HG02623 (cell line): ENCODE results near the gene FOXL2.
A peak's percentile ranks its signal among the peaks of the same experiment; 100 is the strongest.
"Not testable (repeated sequence)": the region's sequence is repeated elsewhere in the genome, so short reads cannot be mapped to it uniquely, and the experiment has no call there.

Experiments used
- ATAC-seq: cut with Tn5 transposase; IDR thresholded peaks from one replicate; pipeline ENCODE4 v1.9.1; 2021; ENCODE audit warnings: moderate library complexity; ENCODE audit not compliant: unreplicated experiment

Gene FOXL2

DNA sequence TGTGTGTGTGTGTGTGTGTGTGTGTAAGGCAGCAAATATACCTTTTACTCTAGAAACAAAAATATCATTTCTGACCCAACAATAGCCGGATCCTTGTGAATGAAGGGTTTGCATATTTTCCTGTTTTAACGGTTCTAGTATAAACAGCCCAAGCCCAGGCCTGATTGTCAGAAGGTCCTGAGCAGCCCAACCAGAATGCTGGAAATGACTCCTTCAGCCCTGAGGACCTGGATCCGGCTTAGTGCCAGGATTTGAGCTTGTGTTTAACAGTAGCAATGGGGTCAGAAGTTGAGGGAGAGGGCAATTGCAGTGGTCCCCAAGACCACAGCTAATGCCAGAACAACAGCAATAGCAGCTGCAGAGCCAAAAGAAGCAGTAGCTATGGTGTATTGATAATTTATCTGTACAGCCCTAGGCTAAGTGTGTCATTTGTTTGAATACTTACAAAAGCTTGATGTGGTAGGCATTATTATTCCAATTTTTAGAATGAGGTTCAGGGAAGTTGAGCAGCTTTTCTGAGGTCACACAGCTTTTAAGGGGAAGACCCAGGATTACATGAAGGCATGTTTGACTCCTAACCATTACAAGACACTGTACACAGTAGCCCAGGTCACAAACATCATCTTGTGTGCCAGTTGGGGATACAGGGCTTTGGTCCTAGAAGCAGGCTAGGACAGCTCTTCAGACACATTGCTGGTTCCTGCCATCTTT, 12.8 kb downstream of the FOXL2 start:
- ATAC-seq = no peak

GRCh38 chr3:138933068-138933668, 13.8 kb downstream of the FOXL2 start:
- no peak for ATAC-seq

DNA sequence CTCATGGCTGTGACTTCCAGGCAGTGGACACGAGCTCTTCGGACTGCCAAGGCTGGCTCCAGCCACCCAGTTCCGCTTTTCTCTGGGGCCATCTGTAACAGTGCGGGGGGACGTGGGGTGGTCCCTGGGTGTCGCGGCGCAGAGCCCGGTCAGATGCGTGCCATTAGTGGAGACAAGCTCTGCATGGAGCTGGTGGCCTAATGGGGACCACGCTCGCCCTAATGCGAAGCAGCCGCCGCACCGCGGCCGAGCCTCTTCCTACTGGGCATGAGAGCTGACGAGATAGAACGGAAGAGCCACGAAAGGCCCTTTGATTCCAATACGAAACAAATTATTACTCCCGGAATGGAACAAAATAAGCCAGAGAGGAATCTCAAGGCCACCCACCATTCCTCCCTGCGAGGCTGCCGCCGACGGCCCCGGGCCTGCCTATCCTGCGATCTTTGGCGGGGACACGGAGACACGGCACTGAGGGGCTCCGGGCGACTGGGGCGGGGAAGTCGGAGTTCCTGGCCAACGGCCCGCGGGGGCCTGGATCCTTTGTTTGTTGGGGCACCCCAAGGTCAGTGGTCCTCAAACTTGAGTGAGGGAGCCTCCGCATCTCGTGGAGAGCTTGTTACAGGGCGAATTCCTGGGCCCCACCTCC, 18.1 kb downstream of the FOXL2 start:
- ATAC-seq = no peak

- peak; percentile 77 for ATAC-seq
These were observed 23.4 kb downstream of the FOXL2 start for GRCh38 chr3:138923531-138923994.

- not testable (repeated sequence) for ATAC-seq
These were observed 24.5 kb downstream of the FOXL2 start for GRCh38 chr3:138922400-138922799.

GRCh38 chr3:138921316-138922292, 25.3 kb downstream of the FOXL2 start:
- no peak for ATAC-seq

GRCh38 chr3:138919325-138919724, 27.6 kb downstream of the FOXL2 start:
- no peak for ATAC-seq

- no peak for ATAC-seq
These were observed 30.1 kb downstream of the FOXL2 start for GRCh38 chr3:138916824-138917223.

DNA sequence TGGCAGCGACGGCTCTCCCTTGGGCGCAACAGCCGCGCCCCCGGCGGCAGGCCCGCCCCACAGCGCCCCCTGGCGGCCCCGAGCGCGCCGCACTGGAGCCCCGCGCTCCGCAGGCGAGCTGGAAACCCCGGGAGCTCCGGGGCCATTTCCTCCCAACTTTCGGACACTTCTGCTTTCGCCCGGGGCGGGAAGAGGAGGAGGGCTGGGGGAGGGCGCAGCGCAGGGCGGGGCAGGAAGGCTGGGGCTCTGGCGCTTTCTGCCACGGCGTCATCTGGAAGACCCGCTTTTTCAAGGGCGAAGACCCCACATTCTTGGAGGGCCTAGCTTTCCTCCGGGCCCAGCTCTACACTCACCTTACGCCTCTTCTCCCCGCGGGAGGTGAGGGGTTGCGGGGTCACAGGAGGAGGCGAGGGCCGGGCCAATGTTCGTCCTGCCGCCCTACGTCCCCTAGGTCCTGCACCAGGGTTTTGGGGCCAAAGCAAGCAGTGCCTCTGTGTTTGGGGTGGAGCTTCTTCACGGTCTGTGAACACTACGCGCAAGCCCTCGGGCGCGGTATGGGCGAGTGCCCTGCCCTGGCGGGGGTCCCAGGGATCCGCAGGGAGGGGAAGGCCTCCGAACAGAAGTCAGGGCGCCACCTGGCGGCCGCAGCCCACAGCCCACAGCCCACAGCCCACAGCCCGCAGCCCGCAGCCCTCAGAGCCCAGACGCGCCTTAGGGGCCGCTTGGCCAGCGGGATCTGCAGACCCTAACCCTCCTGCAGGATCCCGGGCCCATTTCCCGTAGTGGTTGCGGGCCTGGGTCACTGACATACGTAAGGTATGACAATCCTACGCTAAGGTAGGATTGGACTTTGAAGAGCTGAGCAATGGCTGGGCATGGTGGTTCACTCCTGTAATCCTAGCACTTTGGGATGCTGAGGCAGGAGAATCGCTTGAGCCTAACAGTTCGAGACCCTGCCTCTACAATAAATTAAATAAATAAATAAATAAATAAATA, 31.1 kb downstream of the FOXL2 start:
- peak; percentile 87 for ATAC-seq

GRCh38 chr3:138914870-138915502, 32.0 kb downstream of the FOXL2 start:
- peak; percentile 8 for ATAC-seq

GRCh38 chr3:138913766-138914165, 33.2 kb downstream of the FOXL2 start:
- no peak for ATAC-seq

- ATAC-seq = no peak
These were observed 34.7 kb downstream of the FOXL2 start for GRCh38 chr3:138912237-138912636.

- ATAC-seq = no peak
These were observed 35.3 kb downstream of the FOXL2 start for GRCh38 chr3:138911621-138912020.

DNA sequence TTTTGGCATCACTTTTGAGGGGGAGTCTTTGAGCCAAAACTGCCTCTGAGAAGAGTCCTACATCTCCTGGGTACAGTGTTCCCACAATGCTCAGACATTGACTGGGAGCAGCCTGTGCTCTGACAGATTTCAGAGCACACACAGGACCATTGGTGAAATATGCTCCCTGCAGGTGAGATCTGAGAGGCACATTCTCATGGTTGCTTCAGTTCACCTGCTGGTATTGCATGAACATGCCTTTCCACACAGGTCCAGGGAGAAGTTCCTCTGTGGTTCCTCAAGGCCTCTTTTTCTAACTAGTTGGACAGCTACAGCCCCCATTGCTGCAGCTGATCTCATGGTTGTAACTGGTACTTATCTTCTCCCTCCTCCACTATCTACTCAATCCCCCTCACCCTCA, 37.0 kb downstream of the FOXL2 start:
- no peak for ATAC-seq

GRCh38 chr3:138908846-138909245, 38.1 kb downstream of the FOXL2 start:
- ATAC-seq = no peak

- ATAC-seq = no peak
These were observed 39.4 kb downstream of the FOXL2 start for GRCh38 chr3:138907539-138907938.

DNA sequence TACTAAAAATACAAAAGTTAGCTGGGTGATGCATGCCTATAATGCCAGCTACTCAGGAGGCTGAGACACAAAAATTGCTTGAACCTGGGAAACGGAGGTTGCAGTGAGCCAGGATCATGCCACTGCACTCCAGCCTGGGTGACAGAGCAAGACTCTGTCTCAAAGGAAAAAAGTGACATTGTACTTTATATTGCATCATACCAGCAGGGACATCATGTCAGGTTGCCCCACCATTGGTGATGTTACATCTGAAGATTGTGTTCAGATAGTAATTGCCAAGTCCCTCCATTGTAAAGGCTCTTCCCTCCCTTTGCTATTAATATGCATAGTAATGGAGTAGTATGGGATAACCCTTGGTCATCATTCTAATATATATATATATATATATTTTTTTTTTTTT, 44.8 kb downstream of the FOXL2 start:
- ATAC-seq = no peak

- no peak for ATAC-seq
These were observed 45.4 kb downstream of the FOXL2 start for GRCh38 chr3:138901567-138901966.

- ATAC-seq = no peak
These were observed 47.5 kb downstream of the FOXL2 start for GRCh38 chr3:138899351-138899991.
